Hepatocyte (in vitro differentiated cells): ENCODE measurements around the gene ALOX15.

ENCODE experiments used
- EZH2 ChIP-seq: fragments of 200-600 bp; sonication (generic); IDR thresholded peaks from 2 replicates; pipeline ENCODE4 v1.6.1; 2016; ENCODE audit warnings: antibody characterized with exemption, mild to moderate bottlenecking, borderline replicate concordance
- TF ChIP-seq, protein P1 (sequence below): fragments of 200-600 bp; sonication (generic); IDR thresholded peaks from 2 replicates; pipeline ENCODE4 v1.5.1; 2016; ENCODE audit warnings: antibody characterized with exemption, mild to moderate bottlenecking; ENCODE audit not compliant: poor library complexity

- TF ChIP-seq, protein P1, sequence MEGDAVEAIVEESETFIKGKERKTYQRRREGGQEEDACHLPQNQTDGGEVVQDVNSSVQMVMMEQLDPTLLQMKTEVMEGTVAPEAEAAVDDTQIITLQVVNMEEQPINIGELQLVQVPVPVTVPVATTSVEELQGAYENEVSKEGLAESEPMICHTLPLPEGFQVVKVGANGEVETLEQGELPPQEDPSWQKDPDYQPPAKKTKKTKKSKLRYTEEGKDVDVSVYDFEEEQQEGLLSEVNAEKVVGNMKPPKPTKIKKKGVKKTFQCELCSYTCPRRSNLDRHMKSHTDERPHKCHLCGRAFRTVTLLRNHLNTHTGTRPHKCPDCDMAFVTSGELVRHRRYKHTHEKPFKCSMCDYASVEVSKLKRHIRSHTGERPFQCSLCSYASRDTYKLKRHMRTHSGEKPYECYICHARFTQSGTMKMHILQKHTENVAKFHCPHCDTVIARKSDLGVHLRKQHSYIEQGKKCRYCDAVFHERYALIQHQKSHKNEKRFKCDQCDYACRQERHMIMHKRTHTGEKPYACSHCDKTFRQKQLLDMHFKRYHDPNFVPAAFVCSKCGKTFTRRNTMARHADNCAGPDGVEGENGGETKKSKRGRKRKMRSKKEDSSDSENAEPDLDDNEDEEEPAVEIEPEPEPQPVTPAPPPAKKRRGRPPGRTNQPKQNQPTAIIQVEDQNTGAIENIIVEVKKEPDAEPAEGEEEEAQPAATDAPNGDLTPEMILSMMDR, result no peak
- TF ChIP-seq EZH2, result no peak
Measured at GRCh38 chr17:4623249-4623648, 18.2 kb downstream of the ALOX15 start.
